ENCODE measurements around the gene CFL1. TPM values are rescaled to one million over a fixed set of nuclear protein-coding genes. Genes with fewer than 3 reads are reported as not detected.
"Not testable (repeated sequence)": the region's sequence is repeated elsewhere in the genome, so short reads cannot be mapped to it uniquely, and the experiment has no call there.

Gene CFL1
- polyA plus RNA-seq, 10 donors = 475 to 750 (median 627) TPM

GRCh38 chr11:65848693-65849092 lies 9.3 kb downstream of the CFL1 start:
- peak in 1 of 3 donors; percentile 11 for DNase-seq

- no peak for DNase-seq
These were observed 10.2 kb downstream of the CFL1 start for GRCh38 chr11:65847746-65848145.

DNA sequence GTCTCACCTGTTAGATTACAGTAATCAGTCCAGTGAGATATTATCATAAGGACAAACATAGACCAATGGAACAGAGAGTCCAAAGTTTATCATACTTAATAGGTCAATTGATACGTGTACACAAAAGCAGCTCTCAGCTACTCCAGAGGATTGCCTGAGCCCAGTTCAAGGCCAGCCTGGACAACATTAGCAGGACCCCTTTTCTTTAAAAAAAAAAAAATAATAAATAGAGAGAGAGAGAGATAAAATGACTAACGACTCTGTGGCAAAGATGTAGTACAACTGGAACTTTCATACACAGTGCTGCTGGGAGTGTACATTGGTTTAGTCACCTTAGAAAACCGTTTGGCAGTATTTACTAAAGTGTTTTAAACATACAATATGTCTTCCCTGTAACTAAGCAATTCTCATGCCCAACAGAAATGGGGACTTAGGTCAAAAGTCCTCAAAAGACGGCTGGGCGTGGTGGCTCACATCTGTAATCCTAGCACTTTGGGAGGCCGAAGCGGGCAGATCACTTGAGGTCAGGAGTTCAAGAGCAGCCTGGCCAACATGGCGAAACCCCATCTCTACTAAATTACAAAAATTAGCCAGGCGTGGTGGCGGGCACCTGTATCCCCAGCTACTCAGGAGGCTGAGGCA lies 13.6 kb downstream of the CFL1 start:
- no peak for DNase-seq

- DNase-seq = no peak
These were observed 14.2 kb downstream of the CFL1 start for GRCh38 chr11:65843811-65844210.

GRCh38 chr11:65842144-65842543 lies 15.8 kb downstream of the CFL1 start:
- DNase-seq = no peak

DNA sequence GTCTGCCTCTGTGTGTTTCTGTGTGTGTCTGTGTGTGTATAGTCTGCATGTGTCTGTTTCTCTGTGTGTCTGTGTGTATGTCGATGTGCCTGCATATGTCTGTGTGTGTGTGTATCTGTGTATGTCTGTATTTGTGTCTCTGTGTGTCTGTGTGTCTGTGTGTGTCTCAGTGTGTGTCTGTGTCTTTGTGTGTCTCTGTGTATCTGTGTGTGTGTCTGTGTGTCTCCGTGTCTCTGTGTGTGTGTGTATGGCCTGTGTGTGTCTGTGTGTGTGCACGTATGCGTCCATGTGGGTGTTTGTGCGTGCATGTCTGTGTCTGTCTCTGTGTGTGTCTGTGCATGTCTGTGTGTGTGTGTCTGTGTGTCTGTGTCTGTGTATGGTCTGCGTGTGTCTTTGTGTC lies 23.8 kb downstream of the CFL1 start:
- DNase-seq = no peak

GRCh38 chr11:65833297-65834030 lies 24.5 kb downstream of the CFL1 start, which contains the start of gene SNX32:
Gene SNX32 (plus strand): TSS chr11:65833963. CDS start chr11:65834066, 103 bp downstream.
- DNase-seq = peak; percentile 94 to 98 (median 95)

- not testable (repeated sequence) for DNase-seq
These were observed 25.7 kb downstream of the CFL1 start for GRCh38 chr11:65832231-65832630.

- no peak for DNase-seq
These were observed 28.5 kb downstream of the CFL1 start for GRCh38 chr11:65829459-65829858.

DNA sequence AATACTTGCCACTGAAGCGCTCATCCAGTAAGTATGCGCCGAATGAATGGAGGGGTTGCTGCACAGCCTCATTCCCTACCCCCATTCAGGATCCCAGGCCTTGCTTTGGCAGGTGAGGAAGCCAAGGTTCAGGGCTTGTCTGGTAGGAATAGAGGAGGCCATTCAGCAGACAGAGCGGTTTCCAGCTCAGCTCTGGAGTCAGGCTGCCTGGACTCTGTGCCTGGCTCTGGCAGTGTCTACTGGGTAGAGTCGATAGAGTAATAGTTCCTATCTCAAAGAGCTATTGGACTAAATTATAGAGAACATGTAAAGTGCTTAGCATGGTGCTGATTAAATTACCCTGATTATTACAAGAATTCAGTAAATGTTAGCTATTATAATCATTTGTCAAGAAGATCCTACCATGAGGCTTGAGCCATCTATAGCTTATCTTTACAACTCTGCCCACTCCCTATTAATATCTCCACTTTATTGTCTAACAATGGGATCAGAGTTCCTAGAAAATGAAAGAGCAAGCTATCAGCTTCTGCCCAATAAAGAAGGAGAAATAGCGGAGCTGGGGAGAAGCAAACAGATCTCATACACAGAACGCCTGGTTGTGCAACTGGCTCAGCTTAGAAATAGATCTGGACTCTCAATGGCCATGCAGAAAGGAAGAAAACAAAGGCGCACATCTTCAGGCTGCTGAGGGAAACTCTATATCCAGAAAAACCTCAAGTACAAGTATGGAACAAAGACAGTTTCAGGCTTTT lies 30.8 kb downstream of the CFL1 start:
- no peak for DNase-seq

- no peak for DNase-seq
These were observed 35.0 kb downstream of the CFL1 start for GRCh38 chr11:65822776-65823528.

GRCh38 chr11:65821107-65821506 lies 36.9 kb downstream of the CFL1 start:
- DNase-seq = no peak

GRCh38 chr11:65817835-65818680 lies 39.9 kb downstream of the CFL1 start:
- peak; percentile 83 to 95 (median 93) for DNase-seq

GRCh38 chr11:65817312-65817834 lies 40.6 kb downstream of the CFL1 start:
- DNase-seq = peak in 2 of 3 donors; percentile 17 to 20

DNA sequence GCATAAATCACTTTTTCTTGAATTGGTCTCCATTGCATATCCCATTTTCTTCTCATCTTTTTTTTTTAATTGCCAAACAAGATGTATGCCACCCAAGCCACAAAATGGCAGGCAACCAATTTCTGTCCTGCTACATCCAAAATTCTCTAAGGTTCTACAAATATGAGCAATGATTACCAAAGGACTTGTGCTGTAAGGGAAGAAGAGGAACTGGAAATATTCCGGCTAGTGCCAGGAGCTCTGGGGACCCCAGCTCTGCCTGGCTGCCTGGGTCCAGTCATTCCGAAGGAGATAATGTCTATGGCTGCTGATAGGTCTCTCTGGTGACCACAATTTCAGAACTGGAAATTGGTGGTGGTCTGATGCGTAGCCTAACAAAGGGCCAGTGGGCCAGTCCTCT lies 41.3 kb downstream of the CFL1 start:
- no peak for DNase-seq

DNA sequence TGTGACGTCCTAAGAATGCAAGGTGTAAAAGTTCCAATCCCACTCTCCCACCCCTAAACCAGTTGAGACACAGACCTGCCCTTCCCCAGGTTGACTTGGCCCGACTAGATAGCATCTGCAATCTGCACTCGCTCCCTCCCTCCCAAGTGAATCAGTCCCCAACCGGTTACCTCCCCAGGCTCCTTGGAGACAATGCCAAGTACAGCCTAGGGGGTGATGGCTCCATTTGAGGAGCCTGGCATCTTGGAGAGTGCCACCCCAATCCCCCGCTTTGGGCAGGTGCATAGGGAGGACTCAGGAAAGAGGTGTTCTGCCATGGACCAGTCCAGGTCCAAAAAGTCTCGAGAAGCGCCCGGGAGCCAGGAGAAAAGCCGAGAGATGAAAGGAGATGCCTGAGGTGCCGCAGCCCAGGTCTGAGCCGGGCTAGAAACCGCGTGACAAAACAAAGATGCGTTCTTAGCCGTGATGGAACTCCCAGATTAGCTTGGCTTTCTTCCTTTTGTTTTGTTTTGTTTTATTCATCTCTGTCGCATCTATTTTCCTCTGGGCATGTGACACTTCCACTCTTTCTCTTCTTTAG lies 42.9 kb downstream of the CFL1 start:
- DNase-seq = no peak

DNA sequence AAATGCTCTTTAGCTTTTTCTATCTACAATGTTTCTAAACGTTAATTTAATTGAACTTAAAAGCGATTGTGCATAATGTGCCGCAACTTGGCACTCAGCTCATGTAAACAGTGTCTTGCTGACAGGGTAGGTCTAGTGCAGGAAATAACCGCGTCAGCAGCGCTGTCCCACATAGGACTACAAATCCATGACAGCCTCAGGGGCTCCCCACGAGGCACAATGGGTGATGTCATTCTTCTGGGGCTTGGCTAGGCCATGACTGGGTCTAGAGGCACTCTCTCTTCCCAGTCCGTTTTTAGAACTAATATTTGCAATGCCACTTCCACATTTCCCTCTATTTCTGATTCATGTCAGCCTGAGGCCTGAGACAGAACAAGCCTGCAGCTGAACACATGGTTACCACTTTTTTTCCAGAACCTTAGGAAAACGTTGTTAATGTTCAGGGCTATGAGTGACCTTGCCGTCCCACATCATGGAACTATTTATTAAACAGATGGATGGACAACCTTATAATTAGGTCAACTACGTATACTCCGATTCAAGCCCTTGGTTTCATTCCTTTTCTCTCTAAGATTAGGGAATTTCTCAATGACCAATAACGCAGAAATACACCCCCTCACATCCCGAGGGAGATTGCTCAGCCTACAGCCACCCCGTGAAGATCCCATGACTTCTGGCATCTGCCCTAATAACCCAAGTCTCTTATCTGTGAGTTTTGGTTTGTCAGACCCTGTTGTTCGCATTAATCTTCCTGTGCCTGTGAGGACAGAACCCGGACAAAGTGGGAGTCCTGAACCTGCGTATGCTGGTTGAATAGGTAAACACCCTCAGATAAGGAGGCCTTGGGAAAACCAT lies 43.6 kb downstream of the CFL1 start:
- peak in 2 of 3 donors; percentile 10 to 43 for DNase-seq

- DNase-seq = no peak
These were observed 46.1 kb downstream of the CFL1 start for GRCh38 chr11:65811764-65812475.
